GM12873 (cell line): ENCODE results near the gene AUH.

Experiments
- CTCF ChIP-seq: IDR thresholded peaks from 2 replicates; pipeline ENCODE4 v1.5.1; 2012; ENCODE audit warnings: low read depth, mild to moderate bottlenecking, moderate library complexity, low read length, control low read depth; ENCODE audit not compliant: insufficient read depth; ENCODE audit errors: missing control alignments

The AUH gene

GRCh38 chr9:91359734-91360470, 1.8 kb downstream of the AUH start:
- no peak for TF ChIP-seq CTCF

GRCh38 chr9:91359083-91359482, 2.6 kb downstream of the AUH start:
- TF ChIP-seq CTCF = no peak

GRCh38 chr9:91354881-91355280, 6.8 kb downstream of the AUH start:
- TF ChIP-seq CTCF = no peak

GRCh38 chr9:91349115-91349555, 12.6 kb downstream of the AUH start:
- no peak for TF ChIP-seq CTCF

- no peak for TF ChIP-seq CTCF
These were observed 13.4 kb downstream of the AUH start for GRCh38 chr9:91348191-91348807.

- no peak for TF ChIP-seq CTCF
These were observed 14.3 kb downstream of the AUH start for GRCh38 chr9:91347377-91347776.

GRCh38 chr9:91346644-91347043, 15.1 kb downstream of the AUH start:
- TF ChIP-seq CTCF = no peak
